HG03342 (cell line): ENCODE measurements around the gene TNFRSF4.

Source experiments
- ATAC-seq: cut with Tn5 transposase; IDR thresholded peaks from one replicate; pipeline ENCODE4 v1.9.1; 2021; ENCODE audit warnings: mild to moderate bottlenecking, moderate library complexity; ENCODE audit not compliant: unreplicated experiment

The TNFRSF4 gene

DNA sequence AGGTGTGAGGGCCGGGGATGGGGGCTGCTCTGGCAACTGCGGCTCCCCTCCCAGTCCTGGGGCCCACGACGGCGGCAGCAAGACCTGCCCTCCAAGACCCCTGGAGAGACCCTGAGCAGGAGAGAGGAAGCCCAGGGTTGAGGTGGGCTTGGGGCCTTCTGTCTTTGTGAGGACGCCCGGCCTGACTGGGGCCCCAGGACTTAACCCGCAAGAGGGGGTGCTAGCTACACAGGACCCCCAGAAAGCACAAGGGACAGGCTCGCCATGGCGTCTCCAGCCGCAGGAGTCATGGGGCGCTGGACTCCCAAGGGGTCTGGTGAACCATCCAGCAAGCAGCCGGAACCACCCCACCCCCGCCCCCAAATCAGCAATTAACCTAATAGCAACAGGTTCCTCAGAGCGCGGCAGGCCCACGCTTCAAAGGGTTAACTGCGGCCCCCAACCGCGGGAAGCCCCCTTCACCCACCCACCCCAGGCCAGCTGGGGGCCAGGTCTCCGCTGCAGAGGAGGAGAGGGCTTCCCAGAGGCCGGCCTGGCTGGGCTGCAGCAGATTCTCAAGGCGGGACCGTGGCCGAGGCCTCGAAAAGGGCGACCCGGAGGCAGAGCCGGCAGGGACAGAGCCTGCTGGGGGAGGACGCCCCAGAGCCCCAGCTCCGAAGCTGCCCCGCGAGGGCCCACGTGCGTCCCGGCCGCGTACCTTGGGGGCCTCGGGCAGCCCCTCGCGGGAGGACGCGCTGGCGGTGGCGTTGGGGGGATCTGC is 32.0 kb upstream of the TNFRSF4 start:
- no peak for ATAC-seq

- no peak for ATAC-seq
Measured at GRCh38 chr1:1245178-1245816, 31.3 kb upstream of the TNFRSF4 start.

DNA sequence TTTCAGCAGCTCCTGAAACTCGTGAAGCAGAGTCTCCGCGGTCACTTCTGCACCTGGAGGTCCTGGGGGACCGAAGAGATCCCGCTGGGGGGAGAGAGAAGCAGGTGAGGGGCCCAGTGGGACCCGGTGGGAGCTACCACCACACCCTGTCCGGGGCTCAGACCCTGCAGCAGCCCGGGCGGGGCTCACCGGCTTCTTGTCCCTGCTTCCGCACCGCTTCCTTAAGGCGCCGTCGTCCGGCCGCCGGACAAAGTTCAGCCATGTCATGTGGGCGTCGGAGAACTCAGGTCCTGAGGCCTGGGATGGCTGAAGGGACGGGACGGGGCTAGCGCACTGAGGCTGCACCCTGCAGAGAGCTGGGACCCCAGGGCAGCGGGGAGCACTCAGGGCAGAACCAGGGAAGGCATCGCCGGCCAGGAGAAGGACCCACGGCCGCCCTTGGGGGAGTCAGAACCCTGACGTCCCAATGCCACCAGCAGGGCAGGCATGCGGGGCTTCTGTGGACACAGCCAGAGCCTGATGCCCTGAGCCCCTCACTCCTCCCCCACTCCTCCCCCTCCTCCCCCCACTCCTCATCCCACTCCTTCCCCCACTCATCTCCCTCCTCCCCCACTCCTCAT is 30.3 kb upstream of the TNFRSF4 start:
- no peak for ATAC-seq

DNA sequence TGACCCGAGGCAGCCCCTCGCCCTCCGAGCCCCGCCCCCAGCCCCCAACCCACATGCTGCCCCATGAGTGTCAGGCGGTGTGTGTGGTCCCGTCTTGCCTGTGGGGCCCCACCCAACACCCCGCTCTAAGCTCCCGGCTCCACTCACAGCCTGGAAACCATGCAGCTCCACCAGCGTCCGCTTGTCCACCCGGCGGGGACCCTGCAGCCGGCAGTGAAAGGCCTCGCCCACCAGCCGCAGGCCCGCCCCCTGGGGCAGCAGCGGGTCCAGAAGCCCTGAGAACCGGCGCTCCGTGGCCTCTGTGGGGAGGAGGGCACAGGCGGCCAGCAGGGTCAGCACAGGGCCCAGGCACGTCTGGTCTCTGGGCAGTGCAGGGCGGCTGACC is 29.8 kb upstream of the TNFRSF4 start:
- no peak for ATAC-seq

GRCh38 chr1:1243266-1243660 is 29.3 kb upstream of the TNFRSF4 start:
- no peak for ATAC-seq

- no peak for ATAC-seq
Measured at GRCh38 chr1:1242461-1243265, 28.7 kb upstream of the TNFRSF4 start.

DNA sequence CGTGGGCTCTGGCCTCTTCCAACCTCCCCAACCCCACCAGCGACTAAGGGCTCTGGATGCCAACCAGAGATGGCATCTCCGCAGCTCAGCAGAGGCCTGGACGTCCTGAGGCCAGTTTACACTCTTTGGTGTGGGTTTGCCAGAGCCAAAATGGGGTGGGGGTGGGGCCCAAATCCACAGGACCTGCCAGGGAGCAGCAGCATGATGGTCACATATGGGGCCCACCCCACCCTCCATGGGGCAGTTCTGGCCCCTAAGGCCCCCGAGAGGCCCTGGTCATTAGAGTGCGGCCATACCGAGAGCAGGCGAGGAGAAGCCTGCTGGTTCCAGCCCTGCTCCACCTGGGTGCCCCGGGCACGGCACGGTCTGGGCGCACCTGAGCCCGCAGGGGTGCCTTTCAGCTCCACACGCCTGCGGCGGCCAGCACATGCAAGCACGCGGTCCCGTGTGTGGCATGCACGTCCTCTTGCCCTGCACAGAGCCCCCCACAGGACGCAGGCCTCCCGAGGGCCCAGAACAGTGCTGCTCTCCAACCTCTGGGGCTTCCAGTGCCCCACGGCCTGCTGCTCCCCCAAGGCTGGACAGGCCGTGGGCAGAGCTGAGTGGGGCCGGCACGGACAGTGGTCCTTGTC is 27.8 kb upstream of the TNFRSF4 start:
- no peak for ATAC-seq

DNA sequence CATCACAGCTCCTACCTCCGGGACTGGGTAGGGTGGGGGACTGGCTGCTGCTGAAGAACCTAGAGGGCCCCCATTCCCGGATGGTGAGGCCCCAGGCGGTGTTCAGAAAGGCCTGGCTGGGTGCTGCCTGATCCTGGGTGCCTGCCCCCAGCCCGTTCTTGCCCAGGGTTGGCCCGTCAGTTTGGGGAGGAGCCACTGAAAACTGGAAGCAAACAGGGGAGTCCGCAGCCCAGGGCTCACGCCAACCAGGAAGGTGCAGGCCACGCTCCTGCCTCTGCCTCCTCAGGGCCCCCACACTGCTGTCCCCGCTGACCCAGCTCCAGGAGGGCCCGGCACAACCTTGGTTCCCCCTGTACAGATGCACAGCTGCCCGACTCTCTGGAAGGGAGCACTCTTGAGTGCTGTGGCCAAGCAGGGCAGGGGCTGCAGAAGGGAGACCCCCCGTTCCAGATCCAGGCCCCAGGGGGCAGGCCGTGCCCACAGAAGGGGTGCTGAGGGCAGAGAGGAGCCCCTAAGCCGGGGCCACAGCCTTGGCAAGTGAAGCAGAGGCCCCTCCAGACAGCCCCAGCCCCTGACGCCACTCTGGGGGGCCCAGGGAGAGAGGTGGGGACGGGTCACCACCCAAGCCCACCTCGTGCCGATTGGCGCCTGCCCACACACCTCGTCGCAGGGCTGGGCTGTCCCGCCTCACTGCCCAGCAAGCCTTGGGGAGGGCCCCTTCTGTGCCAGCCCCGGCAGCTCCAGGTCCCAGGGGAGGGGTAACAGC is 27.1 kb upstream of the TNFRSF4 start:
- ATAC-seq = no peak

GRCh38 chr1:1240348-1240732 is 26.4 kb upstream of the TNFRSF4 start:
- ATAC-seq = no peak

DNA sequence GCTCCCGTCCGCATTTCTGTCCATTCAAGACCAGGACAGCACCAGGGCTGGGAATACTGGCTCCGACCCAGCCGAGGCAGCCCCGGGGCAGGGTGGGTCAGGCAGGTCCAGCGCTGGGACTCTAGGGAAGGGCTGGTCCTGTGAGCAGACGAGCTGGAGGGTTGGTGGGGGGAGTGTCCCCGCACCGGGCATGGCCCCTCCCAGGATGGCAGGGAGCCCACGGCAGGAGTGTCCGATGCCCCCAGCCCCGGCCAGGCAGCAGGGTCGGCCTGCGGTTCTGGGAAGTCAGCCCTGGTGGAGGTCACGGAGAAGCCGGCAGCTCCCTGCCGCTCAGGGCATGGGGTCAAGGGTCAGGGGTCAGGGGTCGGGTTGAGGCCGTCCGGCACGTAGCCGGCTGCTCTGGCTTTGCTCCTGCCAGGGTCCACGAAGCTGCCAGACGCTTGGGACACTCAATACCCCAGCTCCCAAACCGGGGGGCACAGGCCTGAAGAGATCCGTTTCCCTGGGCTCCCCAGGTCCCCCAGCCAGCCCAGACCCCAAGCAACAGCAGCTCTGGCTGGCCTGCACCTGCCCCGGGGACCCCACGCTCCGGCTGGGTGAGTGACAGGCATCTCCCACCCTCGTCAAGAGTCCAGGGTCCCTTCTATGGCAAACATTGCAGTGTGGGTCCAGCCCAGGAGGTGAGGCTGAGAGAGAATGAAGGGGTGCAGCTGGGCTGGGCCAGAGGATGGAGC is 25.8 kb upstream of the TNFRSF4 start:
- ATAC-seq = no peak

- no peak for ATAC-seq
Measured at GRCh38 chr1:1239227-1239613, 25.3 kb upstream of the TNFRSF4 start.

- ATAC-seq = no peak
Measured at GRCh38 chr1:1238702-1239178, 24.8 kb upstream of the TNFRSF4 start.

DNA sequence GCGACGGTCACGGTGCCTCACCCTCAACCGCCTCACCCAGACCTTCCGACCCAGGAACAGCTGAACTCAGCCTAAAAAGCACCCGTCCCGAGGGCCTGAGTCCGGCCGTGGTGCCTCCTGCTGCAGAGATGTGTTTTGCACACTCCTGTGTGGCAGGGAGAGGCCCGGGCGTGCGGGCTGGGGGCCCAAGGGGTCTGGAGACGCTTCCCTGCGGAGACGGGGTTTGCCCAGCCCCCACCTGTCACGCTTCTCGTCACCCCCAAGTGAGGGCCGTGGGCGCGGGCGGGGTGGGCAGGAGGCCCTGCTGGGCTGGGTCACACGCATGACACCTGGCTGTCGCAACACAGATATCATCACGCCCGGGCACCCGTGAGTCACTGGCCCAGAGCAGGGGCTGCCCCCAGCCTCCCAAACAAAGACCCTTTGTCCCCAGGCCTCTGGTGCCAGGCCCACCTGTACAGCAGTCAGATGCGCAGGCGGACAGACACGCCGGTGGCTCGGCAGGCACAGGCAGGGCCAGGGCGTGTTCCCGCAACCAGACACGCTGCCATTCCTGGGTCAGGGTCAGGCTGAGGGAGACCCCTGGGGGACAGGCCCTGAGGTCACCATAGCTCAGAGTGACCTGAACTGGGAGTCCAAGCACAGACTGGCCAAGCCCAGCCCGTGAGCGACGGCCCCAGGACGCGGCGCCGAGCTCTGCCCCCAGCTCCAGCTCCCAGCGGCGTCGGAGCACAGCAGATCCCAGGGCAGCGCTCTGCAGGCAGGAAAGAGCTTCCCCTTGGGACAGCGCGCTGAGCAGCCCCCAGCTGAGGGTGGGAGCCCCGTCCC is 24.1 kb upstream of the TNFRSF4 start:
- ATAC-seq = no peak

DNA sequence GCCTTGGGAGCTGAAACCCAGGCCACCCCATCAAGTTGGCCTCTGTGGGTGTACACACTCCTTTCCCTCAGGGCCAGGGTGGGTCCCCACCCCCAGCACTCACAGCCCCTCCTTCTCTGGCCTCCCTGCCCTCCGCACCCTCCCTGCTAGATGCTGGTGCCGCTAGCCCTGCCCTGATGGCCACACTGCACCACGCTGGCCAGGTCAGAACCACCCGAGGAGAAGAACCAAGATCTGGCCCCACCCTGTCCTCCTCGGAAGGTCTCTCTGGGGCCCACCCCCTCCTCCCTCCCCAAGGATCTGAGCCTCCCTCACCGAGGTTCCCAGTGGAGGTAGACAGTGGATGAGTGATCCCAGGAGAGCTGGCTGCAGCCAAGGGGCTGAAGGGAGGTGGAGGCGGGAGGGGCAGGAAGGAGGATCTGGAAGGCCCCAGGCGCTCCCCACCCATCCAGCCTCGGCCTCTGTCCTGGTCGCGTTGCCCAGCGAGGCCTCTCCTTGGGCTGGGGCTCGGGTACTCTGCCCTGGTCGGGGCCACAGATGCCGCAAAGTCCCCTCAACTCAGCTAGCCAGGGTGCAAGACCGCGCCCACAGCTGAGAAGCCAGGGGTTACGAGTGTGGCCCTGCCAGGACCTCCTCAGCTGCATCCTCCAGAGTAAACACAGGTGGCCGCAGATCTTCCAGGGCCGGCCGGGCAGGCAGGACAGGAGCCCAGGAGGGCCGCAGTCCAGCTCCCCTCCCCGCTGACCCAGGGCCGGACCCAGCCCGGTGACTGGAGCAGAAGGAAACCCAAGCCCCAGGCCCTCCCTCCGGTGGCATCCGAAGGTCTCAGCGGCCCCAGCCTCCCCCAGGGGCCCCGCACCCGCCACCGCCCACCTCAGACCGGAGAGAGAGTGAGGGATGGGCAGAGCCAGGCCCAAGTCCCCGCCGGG is 23.3 kb upstream of the TNFRSF4 start:
- no peak for ATAC-seq

GRCh38 chr1:1236176-1236763 is 22.3 kb upstream of the TNFRSF4 start:
- no peak for ATAC-seq

DNA sequence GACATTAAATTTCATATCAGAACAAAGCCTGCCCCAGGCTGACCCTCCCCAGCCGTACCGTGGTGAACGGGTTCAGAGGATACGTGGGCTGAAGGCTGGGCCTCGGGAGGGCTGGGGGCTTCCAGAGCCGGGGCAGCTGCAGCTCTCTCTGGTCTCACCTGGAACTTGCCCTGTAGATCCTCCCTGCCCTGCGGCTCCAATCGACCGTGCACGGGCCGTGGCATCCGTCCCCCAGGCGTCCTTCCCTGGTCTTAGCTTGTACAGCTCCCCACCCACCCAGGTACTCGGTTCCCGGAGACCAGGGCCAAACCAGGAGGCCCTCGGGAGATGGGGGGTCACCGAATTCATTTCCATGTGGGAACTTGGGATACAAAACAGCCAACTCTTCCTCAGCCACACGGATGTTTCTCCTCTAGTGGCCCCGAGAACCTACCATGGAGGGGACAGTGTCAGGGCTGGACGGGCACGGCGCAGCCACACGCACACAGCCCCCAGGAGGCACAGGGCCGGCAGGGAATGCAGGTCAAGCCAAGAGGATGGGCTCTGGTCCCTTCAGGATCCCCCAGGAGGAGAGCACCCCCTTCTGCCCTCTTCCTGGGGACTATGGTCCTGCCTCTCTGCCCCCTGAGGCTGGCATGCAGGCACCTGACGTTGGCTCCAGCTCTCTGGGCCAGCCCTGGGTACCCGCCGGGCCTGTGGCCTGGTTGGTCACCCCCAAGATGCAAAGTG is 21.2 kb upstream of the TNFRSF4 start:
- ATAC-seq = no peak
